22Rv1 (cell line): ENCODE results near the gene CLN3.
A peak's percentile ranks its signal among the peaks of the same experiment; 100 is the strongest.

Experiments used
- H3K27ac ChIP-seq: fragments of 450-650 bp; 2 replicates; pipeline ENCODE4 v1.5.1; 2017
- ZFX ChIP-seq: fragments of 450-650 bp; IDR thresholded peaks from 2 replicates; pipeline ENCODE4 v1.6.1; 2017; ENCODE audit warnings: antibody characterized with exemption, borderline replicate concordance
- TF ChIP-seq, protein P1 (sequence below): fragments of 450-650 bp; IDR thresholded peaks from 2 replicates; pipeline ENCODE4 v1.5.1; 2017; ENCODE audit warnings: mild to moderate bottlenecking

The CLN3 gene

DNA sequence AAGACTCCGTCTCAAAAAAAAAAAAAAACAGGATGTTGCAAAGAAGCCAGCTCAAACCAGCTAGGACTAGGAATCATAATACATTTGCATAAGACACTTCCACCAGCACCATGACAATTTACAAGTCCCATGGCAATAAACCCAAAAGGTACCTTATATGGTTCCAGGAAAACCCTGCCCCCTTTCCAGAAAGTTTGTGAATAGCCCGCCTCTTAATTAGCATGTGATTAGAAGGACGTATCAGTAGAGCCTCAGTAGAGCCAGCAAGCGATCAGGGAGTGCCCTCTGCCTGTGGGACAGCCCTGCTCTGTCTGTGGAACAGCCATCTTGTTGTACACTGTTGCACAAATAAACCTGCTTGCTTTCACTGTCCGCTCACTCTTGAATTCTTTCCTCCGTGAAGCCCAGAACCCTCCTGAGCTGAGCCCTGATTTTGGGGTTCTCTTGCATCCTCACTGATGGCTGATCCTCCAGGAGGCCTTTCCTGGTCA, 32.9 kb upstream of the CLN3 start:
- TF ChIP-seq, protein P1, sequence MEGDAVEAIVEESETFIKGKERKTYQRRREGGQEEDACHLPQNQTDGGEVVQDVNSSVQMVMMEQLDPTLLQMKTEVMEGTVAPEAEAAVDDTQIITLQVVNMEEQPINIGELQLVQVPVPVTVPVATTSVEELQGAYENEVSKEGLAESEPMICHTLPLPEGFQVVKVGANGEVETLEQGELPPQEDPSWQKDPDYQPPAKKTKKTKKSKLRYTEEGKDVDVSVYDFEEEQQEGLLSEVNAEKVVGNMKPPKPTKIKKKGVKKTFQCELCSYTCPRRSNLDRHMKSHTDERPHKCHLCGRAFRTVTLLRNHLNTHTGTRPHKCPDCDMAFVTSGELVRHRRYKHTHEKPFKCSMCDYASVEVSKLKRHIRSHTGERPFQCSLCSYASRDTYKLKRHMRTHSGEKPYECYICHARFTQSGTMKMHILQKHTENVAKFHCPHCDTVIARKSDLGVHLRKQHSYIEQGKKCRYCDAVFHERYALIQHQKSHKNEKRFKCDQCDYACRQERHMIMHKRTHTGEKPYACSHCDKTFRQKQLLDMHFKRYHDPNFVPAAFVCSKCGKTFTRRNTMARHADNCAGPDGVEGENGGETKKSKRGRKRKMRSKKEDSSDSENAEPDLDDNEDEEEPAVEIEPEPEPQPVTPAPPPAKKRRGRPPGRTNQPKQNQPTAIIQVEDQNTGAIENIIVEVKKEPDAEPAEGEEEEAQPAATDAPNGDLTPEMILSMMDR, result peak; percentile 33
- no peak for TF ChIP-seq ZFX
- H3K27ac ChIP-seq, result peak overlapping the region; percentile 50

DNA sequence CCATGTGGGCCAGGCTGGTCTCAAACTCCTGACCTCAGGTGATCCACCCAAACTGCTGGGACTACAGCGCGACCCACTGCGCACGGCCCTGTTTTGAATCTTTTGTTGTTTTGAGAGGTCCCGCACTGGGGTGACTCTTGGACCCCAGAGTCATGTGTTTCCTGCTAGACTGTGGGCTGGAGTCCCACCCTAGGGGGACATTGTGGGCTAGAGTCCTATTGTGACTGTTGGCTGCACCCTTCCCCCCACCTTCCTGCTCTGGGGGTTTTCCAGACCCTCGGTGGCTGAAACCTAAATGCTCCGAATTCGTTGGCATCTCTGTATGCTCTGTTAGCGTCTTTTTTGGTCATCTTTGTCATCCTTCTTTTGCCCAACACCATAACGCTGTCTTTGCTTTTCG, 30.9 kb upstream of the CLN3 start:
- no peak overlapping the region for H3K27ac ChIP-seq
- TF ChIP-seq, protein P1, result no peak
- TF ChIP-seq ZFX, result no peak

DNA sequence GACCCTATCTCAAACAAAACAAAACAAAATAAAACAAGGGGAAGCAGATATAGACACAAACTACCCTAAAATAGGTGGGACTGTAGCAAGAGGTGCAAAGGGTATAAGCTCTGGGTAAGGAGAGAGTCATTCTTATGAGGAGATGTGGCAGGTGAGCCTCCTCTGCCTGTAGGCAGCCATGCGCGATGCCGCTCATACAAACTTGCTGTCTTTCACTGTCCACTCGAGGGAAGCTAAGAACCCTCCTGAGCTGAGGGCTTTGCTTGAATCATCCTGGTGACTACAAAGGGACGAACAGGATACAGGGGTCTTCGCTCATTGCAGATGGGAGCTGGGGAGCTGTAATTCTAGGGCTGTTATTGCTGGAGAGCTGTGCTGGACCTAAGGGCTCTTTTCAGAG, 29.6 kb upstream of the CLN3 start:
- H3K27ac ChIP-seq, result no peak overlapping the region
- TF ChIP-seq ZFX, result no peak
- TF ChIP-seq, protein P1, result no peak

DNA sequence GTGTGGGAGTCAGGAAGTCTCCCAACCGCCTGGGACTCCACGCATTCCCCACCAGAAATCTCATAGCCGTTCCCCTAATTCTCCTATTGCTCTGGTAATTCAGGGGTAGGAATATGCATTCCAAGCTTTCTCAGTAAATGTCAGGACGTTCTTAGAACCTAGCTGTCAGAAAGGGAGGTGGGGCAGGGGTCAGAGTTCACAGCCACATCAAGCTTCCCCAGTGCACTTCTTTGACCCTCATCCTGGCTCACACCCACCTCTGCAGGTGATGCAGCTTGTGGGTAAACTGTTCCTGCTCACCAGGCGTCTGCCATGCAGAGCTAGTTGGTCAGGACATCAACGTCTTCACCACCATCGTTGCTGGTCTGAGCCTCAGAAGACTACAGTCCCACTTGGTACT, 28.8 kb upstream of the CLN3 start:
- TF ChIP-seq ZFX, result no peak
- TF ChIP-seq, protein P1, result no peak
- no peak overlapping the region for H3K27ac ChIP-seq

DNA sequence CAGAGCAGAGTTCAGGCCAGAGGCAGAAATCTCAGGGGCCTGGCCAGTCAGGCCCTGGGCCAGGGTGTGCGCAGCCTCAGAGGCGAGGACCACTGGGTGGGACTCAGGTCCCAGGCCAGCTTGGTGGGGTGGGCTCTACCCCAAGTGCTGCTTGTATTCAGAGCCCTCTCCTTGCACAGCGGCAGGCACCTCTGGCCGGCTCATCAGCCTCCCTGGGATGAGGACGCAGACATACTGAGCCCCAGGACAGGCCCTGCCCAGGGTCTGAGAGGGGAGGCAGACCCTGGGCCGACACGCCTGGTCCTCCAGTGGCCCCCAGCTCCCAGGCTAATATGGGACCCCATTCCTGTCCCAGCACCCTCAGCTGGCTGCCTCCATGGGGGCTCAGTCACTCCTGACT, 22.4 kb upstream of the CLN3 start:
- no peak overlapping the region for H3K27ac ChIP-seq
- no peak for TF ChIP-seq ZFX
- TF ChIP-seq, protein P1, result no peak

DNA sequence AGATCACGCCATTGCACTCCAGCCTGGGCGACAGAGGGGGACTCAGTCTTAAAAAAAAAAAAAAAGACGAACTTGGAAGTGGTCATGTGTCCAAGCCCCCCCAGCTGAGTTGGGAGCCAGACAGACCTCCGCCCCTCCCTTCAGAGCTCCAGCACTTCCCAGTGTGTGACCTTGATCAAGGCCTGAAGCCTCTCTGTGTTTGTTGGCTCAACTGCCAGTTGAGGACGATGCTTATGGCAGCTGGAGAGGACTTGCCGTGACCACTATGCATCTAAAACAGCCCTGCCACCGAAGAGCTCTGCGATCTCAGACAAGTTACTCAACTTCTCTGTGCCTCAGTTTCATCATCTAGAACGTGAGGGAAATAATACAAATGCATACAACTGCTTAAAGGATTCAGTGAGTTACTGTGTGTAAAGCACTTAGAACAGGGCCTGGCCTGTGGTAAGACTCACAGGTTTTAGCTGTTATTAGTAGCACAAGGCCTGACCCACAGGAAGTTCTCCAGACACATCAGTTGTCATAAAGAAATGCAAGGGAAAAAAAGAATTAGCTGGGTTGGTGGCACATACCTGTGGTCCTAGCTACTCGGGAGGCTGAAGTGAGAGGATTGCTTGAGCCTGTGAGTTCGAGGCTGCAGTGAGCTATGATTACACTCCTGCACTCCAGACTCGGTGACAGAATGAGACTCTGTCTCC, 21.8 kb upstream of the CLN3 start:
- H3K27ac ChIP-seq, result no peak overlapping the region

More for the DNA sequence above, 21.8 kb upstream of the CLN3 start:
- TF ChIP-seq ZFX, result no peak
- TF ChIP-seq, protein P1, result no peak
